Stimulated activated CD8-positive, alpha-beta memory T cell treated with anti-CD3 and anti-CD28 coated beads, Interleukin-7, amount 100 ng/mL, for 48 hours (primary cell): ENCODE results near the gene C11orf98.

Source experiments
- DNase-seq, 2 donors: peaks; one replicate each; pipeline ENCODE4 v3.0.0-alpha.2; 2020; ENCODE audit warnings: low read depth in 1 of 2; ENCODE audit errors: extremely low read depth in 1 of 2

Gene C11orf98

DNA sequence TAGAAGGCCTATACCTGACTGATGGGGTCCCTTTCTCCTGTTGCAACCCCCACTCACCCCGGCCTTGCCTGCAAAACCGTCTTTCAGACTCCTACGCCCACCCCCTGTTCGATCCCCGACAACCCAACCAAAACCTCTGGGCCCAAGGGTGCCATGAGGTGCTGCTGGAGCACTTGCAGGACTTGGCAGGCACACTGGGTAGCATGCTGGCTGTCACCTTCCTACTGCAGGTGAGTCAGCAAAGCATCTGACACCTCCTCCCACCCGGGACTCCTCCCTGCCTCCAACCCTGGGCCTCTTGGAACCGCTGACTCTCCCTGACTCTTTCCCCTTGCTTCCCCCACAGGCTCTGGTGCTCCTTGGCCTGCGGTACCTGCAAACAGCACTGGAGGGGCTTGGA, 50.7 kb downstream of the C11orf98 start:
- peak in 1 of 2 donors; percentile 40 for DNase-seq

DNA sequence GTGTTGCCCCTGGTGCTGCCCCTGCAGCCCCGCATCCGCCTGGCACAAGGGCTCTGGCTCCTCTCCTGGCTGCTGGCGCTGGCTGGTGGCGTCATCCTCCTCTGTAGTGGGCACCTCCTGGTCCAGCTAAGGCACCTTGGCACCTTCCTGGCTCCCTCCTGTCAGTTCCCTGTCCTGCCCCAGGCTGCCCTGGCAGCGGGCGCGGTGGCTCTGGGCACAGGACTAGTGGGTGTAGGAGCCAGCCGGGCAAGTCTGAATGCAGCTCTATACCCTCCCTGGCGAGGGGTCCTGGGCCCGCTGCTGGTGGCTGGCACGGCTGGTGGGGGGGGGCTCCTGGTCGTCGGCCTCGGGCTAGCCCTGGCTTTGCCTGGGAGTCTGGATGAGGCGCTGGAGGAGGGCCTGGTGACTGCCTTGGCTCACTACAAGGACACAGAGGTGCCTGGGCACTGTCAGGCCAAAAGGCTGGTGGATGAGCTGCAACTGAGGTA, 51.7 kb downstream of the C11orf98 start:
- DNase-seq = no peak
